Measurements from ENCODE around the gene SLC13A5.
A peak's percentile ranks its signal among the peaks of the same experiment; 100 is the strongest.

SLC13A5 gene

DNA sequence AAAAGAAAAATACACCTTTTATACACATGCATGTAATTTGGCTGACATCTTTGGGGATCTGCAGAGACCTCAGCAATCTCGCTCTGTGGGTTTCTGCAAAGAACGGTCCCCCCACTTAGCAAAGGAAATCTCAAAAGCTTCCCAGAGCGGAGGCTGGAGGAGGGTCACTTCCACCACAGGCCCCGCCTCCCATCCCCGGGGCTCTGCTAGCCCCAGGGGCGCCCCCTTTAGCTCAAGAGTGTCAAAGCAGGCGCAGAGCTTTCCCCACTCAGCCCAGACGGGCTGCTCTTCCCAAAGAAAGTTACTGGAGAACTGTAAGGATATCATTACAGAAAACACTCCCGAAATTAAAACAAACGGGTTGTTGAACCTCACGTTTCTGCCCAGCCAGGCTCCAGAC, 11.4 kb downstream of the SLC13A5 start:
- TF ChIP-seq, protein P1, sequence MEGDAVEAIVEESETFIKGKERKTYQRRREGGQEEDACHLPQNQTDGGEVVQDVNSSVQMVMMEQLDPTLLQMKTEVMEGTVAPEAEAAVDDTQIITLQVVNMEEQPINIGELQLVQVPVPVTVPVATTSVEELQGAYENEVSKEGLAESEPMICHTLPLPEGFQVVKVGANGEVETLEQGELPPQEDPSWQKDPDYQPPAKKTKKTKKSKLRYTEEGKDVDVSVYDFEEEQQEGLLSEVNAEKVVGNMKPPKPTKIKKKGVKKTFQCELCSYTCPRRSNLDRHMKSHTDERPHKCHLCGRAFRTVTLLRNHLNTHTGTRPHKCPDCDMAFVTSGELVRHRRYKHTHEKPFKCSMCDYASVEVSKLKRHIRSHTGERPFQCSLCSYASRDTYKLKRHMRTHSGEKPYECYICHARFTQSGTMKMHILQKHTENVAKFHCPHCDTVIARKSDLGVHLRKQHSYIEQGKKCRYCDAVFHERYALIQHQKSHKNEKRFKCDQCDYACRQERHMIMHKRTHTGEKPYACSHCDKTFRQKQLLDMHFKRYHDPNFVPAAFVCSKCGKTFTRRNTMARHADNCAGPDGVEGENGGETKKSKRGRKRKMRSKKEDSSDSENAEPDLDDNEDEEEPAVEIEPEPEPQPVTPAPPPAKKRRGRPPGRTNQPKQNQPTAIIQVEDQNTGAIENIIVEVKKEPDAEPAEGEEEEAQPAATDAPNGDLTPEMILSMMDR (IDR thresholded peaks at IDR 0.05): peak; percentile 27; the same call in 1 of the 2 replicates

GRCh38 chr17:6700948-6701307, 12.2 kb downstream of the SLC13A5 start:
- TF ChIP-seq, protein P1 (IDR thresholded peaks at IDR 0.05): no peak

- TF ChIP-seq, protein P1 (IDR thresholded peaks at IDR 0.05): no peak
Observed at GRCh38 chr17:6699997-6700947, 12.9 kb downstream of the SLC13A5 start.

GRCh38 chr17:6698004-6698403, 15.2 kb downstream of the SLC13A5 start:
- TF ChIP-seq, protein P1 (IDR thresholded peaks at IDR 0.05): no peak

DNA sequence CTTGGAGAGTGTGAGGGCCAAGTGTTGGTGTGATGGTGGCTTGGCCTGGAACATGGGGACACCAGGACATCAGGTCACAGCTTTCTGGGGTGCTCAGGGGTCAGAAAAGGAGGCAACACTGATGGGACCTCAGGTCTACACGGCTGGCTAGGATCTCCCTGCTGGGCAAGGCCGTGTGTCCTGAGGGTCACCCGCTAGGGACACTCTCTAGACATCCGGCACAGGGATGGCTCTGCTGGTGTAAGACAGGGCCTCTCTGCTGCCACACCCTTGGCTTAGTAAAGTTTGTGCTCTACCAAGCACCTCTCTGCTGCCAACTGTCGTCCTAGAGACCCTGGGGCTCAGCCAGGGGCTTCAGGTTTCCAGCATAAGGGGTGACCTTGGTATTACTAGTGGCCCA, 16.3 kb downstream of the SLC13A5 start:
- TF ChIP-seq, protein P1 (IDR thresholded peaks at IDR 0.05): no peak

DNA sequence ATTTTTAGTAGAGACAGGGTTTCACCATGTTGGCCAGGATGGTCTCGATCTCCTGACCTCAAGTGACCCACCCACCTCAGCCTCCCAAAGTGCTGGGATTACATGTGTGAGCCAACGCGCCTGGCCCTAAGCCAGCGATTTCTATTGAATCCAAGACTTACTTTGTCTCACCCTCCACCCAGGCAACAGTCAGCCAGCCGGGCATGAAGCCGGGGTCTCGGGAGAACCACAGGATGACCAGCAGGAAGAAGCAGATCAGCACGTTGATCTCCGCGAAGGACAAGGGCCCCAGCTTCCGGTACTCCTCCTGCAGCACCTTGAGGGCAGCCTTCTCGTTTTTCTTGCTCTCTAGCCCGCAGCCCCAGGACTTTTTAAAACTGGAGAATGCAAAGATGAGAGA, 17.6 kb downstream of the SLC13A5 start:
- TF ChIP-seq, protein P1 (IDR thresholded peaks at IDR 0.05): no peak

DNA sequence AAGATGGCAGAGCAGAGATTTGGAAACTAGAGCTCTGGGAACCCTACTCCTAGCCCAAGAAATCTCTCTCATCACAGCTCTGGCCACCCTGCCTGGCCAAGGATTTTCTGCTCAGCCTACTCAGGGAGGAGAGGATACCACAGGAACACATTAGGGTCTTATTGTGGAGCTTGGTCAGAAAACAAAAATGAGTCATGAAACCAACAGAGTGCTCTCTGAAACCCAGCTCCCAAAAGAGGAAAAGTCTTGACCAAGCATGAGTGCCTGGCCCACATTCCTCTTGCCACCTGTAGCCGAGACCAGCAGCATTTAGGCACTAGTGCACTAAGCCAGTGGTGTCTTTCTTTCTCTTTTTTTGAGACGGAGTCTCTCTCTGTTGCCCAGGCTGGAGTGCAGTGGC, 18.1 kb downstream of the SLC13A5 start:
- TF ChIP-seq, protein P1 (IDR thresholded peaks at IDR 0.05): no peak

Measured in LNCAP (cell line).